C1 segment of cervical spinal cord (tissue), 14 donors: ENCODE measurements around the gene RPL35A.

Experiments
- DNase-seq, 14 donors: peaks; one replicate each; lab custom pipeline; 2025; lab: John Stamatoyannopoulos, UW

The RPL35A gene

GRCh38 chr3:197996855-197997254 is 46.9 kb downstream of the RPL35A start:
- DNase-seq: no peak

GRCh38 chr3:197997936-197998335 is 47.9 kb downstream of the RPL35A start:
- no peak for DNase-seq
